ENCODE measurements around the gene TRAPPC12.
"Not testable (repeated sequence)": the region's sequence is repeated elsewhere in the genome, so short reads cannot be mapped to it uniquely, and the experiment has no call there.

The TRAPPC12 gene

GRCh38 chr2:3488855-3489763, 109.6 kb downstream of the TRAPPC12 start:
- no peak for DNase-seq

DNA sequence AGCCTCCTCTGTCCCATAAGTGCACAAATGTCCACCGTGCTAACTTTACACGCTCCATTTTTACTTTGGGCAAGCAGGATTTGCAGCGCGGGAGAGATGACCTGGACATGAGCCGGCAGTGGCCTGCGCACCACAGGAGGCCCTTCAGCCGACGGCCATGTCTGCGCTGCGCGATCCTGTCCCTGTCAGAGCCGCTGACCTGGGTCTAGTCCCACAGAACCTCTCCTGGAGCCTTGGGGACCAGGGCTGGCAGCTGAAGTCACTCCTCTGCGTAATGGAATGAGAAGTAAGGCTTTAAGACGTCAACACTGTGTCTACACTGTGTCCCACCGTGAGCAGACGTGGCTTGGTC, 110.2 kb downstream of the TRAPPC12 start:
- no peak for DNase-seq

DNA sequence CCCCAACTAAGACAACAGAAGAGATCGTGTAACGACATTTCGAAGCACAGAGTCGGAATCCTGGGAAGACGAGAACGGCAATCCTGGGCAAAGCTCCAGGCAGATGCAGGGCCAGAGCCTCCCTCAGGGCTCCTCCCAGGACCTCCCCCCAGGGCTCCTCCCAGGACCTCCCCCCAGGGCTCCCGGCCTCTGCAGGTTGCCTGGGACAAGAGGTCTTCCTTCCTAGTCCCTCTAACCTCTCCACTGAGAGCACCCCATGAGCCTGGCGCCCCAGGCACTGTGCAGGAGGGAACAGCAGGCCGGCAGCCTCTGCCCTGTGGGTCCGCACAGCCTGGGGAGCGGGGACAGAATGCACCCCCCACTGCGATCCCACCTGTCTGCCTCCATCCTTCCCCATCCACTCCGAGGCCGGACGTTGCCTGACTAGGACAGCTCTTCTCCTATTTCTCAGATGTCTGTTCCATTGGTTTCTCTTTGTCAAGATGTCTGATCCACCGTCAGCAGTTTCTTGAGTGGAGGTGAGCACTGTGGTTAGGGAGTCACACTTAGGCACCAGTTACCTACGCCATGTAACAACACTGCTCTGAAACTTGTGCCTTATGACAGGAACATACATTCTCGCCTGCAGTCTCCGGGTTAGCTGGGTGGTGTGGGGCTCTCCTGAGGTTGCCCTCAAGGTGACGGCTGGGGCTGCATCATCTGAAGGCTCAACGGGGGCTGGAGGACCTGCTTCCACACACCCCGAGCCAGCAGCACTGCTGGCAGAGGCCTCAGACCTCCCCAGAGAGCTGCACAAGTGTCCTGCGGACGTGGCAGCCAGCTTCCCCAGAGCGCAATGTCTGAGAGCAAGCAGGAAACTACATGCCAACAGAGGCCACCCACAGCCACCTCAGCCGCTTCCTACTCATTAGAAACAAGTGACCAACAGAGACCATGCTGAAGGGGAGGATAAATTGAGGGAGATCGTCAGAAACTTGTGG, 111.0 kb downstream of the TRAPPC12 start:
- no peak for DNase-seq

DNA sequence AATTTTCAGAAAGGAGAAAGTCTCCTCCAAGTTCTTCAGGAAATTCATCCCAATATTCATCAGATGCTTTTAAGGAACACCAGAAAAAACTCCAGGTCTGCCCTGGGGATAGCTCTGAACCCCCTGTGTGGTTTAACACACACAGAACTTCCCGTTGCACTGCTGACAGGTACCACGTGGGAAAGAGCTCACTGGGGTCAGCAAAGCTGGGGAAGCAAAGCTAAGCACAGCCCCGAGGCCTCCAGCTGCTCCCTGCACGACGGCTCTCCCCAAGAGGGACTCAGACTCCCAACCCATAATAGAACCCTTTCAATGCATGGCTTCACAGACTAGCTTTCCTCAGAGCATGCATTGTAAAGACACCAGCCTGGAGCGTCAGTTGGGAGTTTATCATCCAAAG, 111.8 kb downstream of the TRAPPC12 start:
- no peak for DNase-seq

- DNase-seq, result no peak
These were observed 112.4 kb downstream of the TRAPPC12 start for GRCh38 chr2:3491716-3492474.

GRCh38 chr2:3492475-3492787, 112.9 kb downstream of the TRAPPC12 start:
- DNase-seq, result not testable (repeated sequence)

GRCh38 chr2:3492951-3493614, 113.6 kb downstream of the TRAPPC12 start:
- DNase-seq, result peak; percentile 72

- peak; percentile 42 for DNase-seq
These were observed 114.1 kb downstream of the TRAPPC12 start for GRCh38 chr2:3493615-3494007.

GRCh38 chr2:3494984-3495666, 115.6 kb downstream of the TRAPPC12 start:
- DNase-seq, result no peak

- DNase-seq, result not testable (repeated sequence)
These were observed 117.2 kb downstream of the TRAPPC12 start for GRCh38 chr2:3496708-3497080.

DNA sequence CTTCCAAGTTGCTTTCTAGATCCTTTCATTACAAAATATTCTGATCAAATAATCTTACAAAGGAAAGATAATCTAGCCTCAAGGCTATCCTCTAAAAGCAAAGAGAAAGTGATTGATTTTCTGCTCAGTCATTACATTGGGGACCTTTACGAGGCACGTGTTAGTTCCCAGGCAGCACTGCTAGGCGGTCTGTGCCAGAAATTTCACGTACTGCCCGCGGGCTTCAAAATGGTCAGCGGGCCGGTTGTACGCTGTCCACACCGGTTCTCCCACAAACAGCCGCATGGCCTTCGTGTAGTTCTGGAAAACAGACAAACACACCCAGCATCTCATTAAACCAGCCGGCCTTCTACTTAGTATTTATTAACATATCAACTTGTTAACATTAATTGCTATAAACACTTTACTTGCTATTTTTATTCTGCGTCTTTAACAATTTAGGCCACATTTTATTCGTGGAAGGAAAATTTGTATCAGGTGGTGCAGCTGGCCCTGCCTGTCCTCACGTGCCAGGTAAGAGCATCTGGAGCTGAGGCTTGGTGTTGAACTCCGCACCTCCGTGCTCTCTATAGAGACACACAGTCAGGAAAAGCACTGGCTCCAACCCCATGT, 119.4 kb downstream of the TRAPPC12 start:
- no peak for DNase-seq

GRCh38 chr2:3500326-3500899, 120.9 kb downstream of the TRAPPC12 start:
- DNase-seq, result no peak

- no peak for DNase-seq
These were observed 123.6 kb downstream of the TRAPPC12 start for GRCh38 chr2:3503046-3503445.

GRCh38 chr2:3503483-3503882, 124.0 kb downstream of the TRAPPC12 start:
- DNase-seq, result no peak

DNA sequence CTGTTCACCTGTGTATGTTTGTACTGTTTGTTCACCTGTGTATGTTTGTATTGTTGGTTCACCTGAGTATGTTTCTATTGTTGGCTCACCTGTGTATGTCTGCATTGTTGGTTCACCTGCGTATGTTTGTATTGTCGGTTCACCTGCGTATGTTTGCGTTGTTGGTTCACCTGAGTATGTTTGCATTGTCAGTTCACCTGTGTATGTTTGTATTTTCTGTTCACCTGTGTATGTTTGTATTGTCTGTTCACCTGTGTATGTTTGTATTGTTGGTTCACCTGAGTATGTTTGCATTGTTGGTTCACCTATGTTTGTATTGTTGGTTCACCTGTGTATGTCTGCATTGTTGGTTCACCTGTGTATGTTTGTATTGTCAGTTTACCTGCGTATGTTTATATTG, 125.2 kb downstream of the TRAPPC12 start:
- DNase-seq, result no peak

DNA sequence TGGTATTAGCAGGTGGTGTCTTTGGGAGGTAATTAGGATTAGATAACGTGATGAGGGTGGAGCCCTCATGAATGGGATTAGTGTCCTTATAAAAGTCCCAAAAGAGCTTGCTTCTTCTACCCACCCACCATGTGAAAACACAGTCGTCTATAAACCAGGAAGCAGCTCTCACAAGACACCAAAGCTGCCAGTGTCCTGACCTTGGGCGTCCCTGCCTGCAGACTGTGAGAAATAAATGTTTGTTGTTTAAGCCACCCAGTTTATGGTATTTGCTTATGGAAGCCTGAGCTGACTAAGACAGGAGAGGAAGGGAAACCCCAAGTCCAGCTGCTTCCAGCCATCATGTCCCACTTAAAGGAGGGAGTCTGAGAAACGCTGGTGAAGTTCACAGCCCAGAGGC, 126.3 kb downstream of the TRAPPC12 start:
- DNase-seq, result no peak

GRCh38 chr2:3512086-3512485, 132.6 kb downstream of the TRAPPC12 start:
- no peak for DNase-seq

DNA sequence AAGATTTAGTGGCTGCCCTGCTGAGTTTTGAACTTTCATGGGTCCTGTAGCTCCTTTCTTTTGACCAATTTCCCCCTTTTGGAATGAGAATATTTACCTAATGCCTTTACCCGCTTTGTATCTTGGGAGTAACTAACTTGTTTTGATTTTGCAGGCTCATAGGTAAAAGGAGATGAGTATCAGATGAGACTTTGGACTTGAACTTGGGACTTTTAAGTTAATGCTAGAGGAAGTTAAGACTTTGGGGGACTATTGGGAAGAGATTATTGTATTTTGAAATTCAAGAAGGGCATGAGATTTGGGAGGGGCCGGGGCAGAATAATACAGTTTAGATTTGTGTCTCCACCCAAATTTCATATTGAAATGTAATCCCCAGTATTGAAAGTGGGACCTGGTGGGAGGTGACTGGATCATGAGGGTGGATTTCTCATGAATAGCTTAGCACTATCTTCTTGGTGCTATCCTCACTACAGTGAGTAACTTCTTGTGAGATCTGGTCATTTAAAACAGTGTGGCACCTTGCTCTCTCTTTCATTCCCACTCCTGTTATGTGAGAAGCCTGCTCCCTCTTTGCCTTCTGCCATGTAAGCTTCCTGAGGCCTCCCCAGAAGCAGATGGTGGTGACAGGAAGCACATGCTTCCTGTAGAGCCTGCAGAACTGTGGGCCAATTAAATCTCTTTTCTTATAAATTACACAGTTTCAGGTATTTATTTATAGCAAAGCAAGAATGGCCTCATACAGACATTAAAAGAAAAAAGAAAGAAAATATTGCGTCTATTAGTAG, 133.7 kb downstream of the TRAPPC12 start:
- no peak for DNase-seq

- not testable (repeated sequence) for DNase-seq
These were observed 135.9 kb downstream of the TRAPPC12 start for GRCh38 chr2:3515438-3515837.

GRCh38 chr2:3516831-3517230, 137.3 kb downstream of the TRAPPC12 start:
- no peak for DNase-seq
